ENCODE measurements around the gene VPS8.

DNA sequence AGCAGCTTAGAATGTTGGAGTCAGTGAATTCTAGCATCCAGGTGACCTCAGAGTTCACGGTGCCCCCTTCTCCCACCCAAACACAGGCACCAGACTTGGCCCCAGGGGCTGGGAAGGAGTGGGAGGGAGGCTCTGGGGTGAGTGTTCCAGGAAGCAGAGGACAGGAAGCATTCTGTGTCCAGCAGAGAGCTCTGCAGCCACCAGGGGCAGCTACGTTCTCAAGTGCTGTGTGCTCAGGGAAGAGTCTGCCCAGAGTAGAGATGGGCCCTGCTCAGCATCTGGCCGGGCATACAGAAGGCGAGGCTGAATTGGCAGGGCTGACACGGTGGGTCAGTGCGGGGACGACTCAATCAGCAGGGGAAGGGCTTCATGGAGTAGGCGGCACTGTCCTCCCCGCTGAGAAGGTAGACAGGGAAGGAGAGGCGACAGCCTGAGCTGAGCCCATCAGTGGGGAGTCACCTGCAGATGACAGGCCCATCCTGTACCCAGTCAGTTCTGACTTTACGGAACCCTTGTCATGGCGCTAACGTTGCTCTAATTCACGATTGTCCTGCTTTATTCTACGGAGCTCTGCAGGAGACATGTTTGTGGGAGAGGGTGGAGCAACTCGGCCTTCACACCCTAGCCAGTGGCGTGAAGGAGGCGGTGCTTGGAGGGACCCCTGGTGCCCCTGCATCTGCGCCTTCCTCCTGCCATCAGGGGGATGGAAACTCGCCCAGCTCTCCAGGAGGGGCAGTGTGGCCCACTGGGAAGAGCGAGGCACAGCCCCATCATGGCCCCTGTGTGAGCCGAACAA is 258.7 kb downstream of the VPS8 start:
- TF ChIP-seq, protein P1, sequence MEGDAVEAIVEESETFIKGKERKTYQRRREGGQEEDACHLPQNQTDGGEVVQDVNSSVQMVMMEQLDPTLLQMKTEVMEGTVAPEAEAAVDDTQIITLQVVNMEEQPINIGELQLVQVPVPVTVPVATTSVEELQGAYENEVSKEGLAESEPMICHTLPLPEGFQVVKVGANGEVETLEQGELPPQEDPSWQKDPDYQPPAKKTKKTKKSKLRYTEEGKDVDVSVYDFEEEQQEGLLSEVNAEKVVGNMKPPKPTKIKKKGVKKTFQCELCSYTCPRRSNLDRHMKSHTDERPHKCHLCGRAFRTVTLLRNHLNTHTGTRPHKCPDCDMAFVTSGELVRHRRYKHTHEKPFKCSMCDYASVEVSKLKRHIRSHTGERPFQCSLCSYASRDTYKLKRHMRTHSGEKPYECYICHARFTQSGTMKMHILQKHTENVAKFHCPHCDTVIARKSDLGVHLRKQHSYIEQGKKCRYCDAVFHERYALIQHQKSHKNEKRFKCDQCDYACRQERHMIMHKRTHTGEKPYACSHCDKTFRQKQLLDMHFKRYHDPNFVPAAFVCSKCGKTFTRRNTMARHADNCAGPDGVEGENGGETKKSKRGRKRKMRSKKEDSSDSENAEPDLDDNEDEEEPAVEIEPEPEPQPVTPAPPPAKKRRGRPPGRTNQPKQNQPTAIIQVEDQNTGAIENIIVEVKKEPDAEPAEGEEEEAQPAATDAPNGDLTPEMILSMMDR (IDR thresholded peaks at IDR 0.05; ENCODE audit: insufficient read depth, low read length, poor library complexity, severe bottlenecking), result no peak
- TF ChIP-seq EZH2phosphoT487 (conservative IDR thresholded peaks at IDR 0.05; ENCODE audit: low read length), result no peak

All from SU-DHL-6 (cell line).